ENCODE measurements around the gene KCNMA1. TPM values are rescaled to one million over a fixed set of nuclear protein-coding genes. Genes with fewer than 3 reads are reported as not detected.

The KCNMA1 gene
- total RNA-seq, 1 experiment from 2014 or later = 0.49 TPM

DNA sequence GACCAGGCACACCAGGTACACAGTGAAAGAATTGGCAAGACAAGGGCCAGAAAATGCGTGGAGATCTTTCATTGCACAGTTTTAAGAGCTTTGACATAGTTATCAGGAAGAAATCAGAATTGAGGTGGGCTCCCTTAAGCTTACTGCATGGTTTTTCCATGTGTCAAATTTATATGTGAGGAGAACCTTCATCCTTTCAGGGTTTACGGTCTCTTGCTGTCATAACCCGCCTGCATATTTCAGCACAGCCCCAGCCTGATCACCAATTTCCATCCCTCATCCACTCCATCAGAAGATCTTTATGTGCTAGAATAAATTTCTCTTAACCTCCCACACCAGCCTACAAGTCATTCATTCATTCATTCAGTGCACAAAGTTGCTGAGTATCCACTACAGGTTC is 373.1 kb downstream of the KCNMA1 start:
- no peak overlapping the region for H3K27ac ChIP-seq (ENCODE audit: low read depth, low read length)
- ChIA-PET RAD21 (ENCODE audit: low non-redundant PET in 1 of 2, low total read pairs in 2 of 2, uncharacterized antibody in 2 of 2, unreplicated experiment in 2 of 2) (no interaction called here), CTCF (no interaction called here), POLR2A (no interaction called here)
- DNase-seq (ENCODE audit: low read depth, low spot score) (no peak), ATAC-seq (no peak)
- intact Hi-C loops (cut with micrococcal nuclease) = no loop called here
- BruUV-seq (replicated peaks) = no TSS peak
- no peaks in the 10 kb centered on the region for H3K9me3 ChIP-seq (ENCODE audit: control insufficient read depth in 1 of 2, insufficient read depth in 1 of 2, low read depth in 1 of 2, low read length in 2 of 2)
- H3K36me3 ChIP-seq (ENCODE audit: control insufficient read depth in 1 of 2, insufficient read depth in 2 of 2, low read length in 2 of 2) = no peaks in the 10 kb centered on the region
- no peaks in the 10 kb centered on the region for H3K9me2 ChIP-seq (ENCODE audit: insufficient read depth)
- H3K4me3 ChIP-seq (replicated peaks in 1 of 2; ENCODE audit: low read depth in 1 of 2, low read length in 2 of 2) = no peak overlapping the region
- peaks cover 78% of the 10 kb centered on the region for H3K27me3 ChIP-seq (ENCODE audit: insufficient read depth, low read length)
- H2AFZ ChIP-seq (ENCODE audit: low read depth, low read length, poor library complexity, severe bottlenecking) = no peak overlapping the region
- H3K79me2 ChIP-seq (ENCODE audit: insufficient read depth, low read length) = no peaks in the 10 kb centered on the region
- no peaks in the 10 kb centered on the region for H3K4me1 ChIP-seq (ENCODE audit: control insufficient read depth in 1 of 2, insufficient read depth in 2 of 2, low read length in 2 of 2)
- no peaks in the 10 kb centered on the region for H4K20me1 ChIP-seq (ENCODE audit: insufficient read depth)
- TF ChIP-seq ZFX (IDR thresholded peaks at IDR 0.05) (no peak), CTCF (IDR thresholded peaks at IDR 0.05 in 2 of 3, conservative IDR thresholded peaks at IDR 0.05 in 1 of 3; ENCODE audit: borderline replicate concordance in 1 of 3, insufficient read depth in 1 of 3, low read depth in 2 of 3, low read length in 2 of 3) (no peak), EZH2 (IDR thresholded peaks at IDR 0.05) (no peak), POLR2A (IDR thresholded peaks at IDR 0.05; ENCODE audit: borderline replicate concordance, extremely low read depth, insufficient read depth, insufficient read length) (no peak), POLR2AphosphoS5 (IDR thresholded peaks at IDR 0.05; ENCODE audit: low read depth, low read length) (no peak), CBX3 (IDR thresholded peaks at IDR 0.05; ENCODE audit: low read depth) (no peak)
- H3K4me2 ChIP-seq (ENCODE audit: low read length) = no peak overlapping the region
- H3K9ac ChIP-seq (ENCODE audit: low read length) = no peak overlapping the region

DNA sequence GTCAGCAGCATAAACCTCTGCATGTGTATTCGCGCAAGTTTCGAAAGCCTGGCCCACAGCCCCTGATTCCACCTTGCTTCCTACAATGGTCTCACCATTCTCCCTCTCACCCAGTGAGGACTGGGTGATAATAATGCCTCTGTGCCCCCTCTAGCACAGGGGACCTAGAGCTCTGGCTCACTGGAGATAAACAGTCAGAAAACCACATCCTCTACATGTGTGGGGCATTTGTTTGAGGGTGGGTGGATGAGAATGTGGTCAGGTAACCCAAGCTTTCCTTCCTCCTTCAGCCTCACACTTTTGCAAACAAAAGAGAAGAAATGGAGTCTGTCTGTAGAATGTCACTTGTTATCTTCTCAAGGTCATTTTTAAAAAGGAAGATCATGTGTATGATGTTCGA is 373.5 kb downstream of the KCNMA1 start:
- ChIA-PET RAD21 (ENCODE audit: low non-redundant PET in 1 of 2, low total read pairs in 2 of 2, uncharacterized antibody in 2 of 2, unreplicated experiment in 2 of 2) (no interaction called here), CTCF (no interaction called here), POLR2A (no interaction called here)
- Histone ChIP-seq H3K4me3 (replicated peaks in 1 of 2; ENCODE audit: low read depth in 1 of 2, low read length in 2 of 2) (no peak overlapping the region), H3K4me2 (ENCODE audit: low read length) (no peak overlapping the region), H3K9me2 (ENCODE audit: insufficient read depth) (no peaks in the 10 kb centered on the region), H3K9ac (ENCODE audit: low read length) (no peak overlapping the region), H3K4me1 (ENCODE audit: control insufficient read depth in 1 of 2, insufficient read depth in 2 of 2, low read length in 2 of 2) (no peaks in the 10 kb centered on the region), H2AFZ (ENCODE audit: low read depth, low read length, poor library complexity, severe bottlenecking) (no peak overlapping the region), H3K9me3 (ENCODE audit: control insufficient read depth in 1 of 2, insufficient read depth in 1 of 2, low read depth in 1 of 2, low read length in 2 of 2) (no peaks in the 10 kb centered on the region), H3K27ac (ENCODE audit: low read depth, low read length) (no peak overlapping the region), H3K36me3 (ENCODE audit: control insufficient read depth in 1 of 2, insufficient read depth in 2 of 2, low read length in 2 of 2) (no peaks in the 10 kb centered on the region), H3K79me2 (ENCODE audit: insufficient read depth, low read length) (no peaks in the 10 kb centered on the region), H4K20me1 (ENCODE audit: insufficient read depth) (no peaks in the 10 kb centered on the region), H3K27me3 (ENCODE audit: insufficient read depth, low read length) (peaks cover 77% of the 10 kb centered on the region)
- DNase-seq (ENCODE audit: low read depth, low spot score) (no peak), ATAC-seq (no peak)
- no TSS peak for BruUV-seq (replicated peaks)
- intact Hi-C loops (cut with micrococcal nuclease) = no loop called here
- TF ChIP-seq FOSL1 (IDR thresholded peaks at IDR 0.05; ENCODE audit: low read depth) = no peak
- TF ChIP-seq CEBPB (IDR thresholded peaks at IDR 0.05; ENCODE audit: low read depth) = no peak
- no peak for TF ChIP-seq ZFX (IDR thresholded peaks at IDR 0.05)
- TF ChIP-seq ELF1 (IDR thresholded peaks at IDR 0.05; ENCODE audit: borderline replicate concordance, low read depth) = no peak
- TF ChIP-seq RAD21 (IDR thresholded peaks at IDR 0.05; ENCODE audit: low read depth) = no peak
- TF ChIP-seq JUND (IDR thresholded peaks at IDR 0.05) = no peak
- no peak for TF ChIP-seq POLR2A (IDR thresholded peaks at IDR 0.05; ENCODE audit: borderline replicate concordance, extremely low read depth, insufficient read depth, insufficient read length)
- TF ChIP-seq SRF (IDR thresholded peaks at IDR 0.05; ENCODE audit: low read depth) = no peak
- TF ChIP-seq CTCF (IDR thresholded peaks at IDR 0.05 in 2 of 3, conservative IDR thresholded peaks at IDR 0.05 in 1 of 3; ENCODE audit: borderline replicate concordance in 1 of 3, insufficient read depth in 1 of 3, low read depth in 2 of 3, low read length in 2 of 3) = no peak
- TF ChIP-seq EZH2phosphoT487 (IDR thresholded peaks at IDR 0.05; ENCODE audit: borderline replicate concordance) = no peak
- no peak for TF ChIP-seq TCF7L2 (IDR thresholded peaks at IDR 0.05; ENCODE audit: borderline replicate concordance, extremely low read depth, insufficient read depth, insufficient read length)
- TF ChIP-seq, protein P1, sequence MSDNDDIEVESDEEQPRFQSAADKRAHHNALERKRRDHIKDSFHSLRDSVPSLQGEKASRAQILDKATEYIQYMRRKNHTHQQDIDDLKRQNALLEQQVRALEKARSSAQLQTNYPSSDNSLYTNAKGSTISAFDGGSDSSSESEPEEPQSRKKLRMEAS (IDR thresholded peaks at IDR 0.05) = no peak
- TF ChIP-seq, protein P2, sequence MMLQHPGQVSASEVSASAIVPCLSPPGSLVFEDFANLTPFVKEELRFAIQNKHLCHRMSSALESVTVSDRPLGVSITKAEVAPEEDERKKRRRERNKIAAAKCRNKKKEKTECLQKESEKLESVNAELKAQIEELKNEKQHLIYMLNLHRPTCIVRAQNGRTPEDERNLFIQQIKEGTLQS (IDR thresholded peaks at IDR 0.05) = no peak

Data from HCT116 (cell line).